Measurements from ENCODE around the gene SASH3. TPM values are rescaled to one million over a fixed set of nuclear protein-coding genes. Genes with fewer than 3 reads are reported as not detected.

SASH3 gene
- total and polyA plus RNA-seq, 12 donors = 1.1 to 27.8 (median 13.4) TPM

- intact Hi-C loops (cut with DNase I) = loop anchor here in 1 of 2 donors (10.0 kb wide), 1 partner anchor 221 kb away; no protein-coding TSS in a partner anchor
- Histone ChIP-seq H3K36me3 (replicated peaks in 1 of 2) (no peaks in the 10 kb centered on the region), H3K9me3 (replicated peaks in 1 of 3) (no peaks in the 10 kb centered on the region), H3K4me3 (no peak overlapping the region), H3K27ac (no peak overlapping the region), H3K27me3 (no peaks in the 10 kb centered on the region), H3K4me1 (replicated peaks in 1 of 2) (no peaks in the 10 kb centered on the region)
- TF ChIP-seq POLR2A (IDR thresholded peaks at IDR 0.05) = no peak
- TF ChIP-seq, protein P1, sequence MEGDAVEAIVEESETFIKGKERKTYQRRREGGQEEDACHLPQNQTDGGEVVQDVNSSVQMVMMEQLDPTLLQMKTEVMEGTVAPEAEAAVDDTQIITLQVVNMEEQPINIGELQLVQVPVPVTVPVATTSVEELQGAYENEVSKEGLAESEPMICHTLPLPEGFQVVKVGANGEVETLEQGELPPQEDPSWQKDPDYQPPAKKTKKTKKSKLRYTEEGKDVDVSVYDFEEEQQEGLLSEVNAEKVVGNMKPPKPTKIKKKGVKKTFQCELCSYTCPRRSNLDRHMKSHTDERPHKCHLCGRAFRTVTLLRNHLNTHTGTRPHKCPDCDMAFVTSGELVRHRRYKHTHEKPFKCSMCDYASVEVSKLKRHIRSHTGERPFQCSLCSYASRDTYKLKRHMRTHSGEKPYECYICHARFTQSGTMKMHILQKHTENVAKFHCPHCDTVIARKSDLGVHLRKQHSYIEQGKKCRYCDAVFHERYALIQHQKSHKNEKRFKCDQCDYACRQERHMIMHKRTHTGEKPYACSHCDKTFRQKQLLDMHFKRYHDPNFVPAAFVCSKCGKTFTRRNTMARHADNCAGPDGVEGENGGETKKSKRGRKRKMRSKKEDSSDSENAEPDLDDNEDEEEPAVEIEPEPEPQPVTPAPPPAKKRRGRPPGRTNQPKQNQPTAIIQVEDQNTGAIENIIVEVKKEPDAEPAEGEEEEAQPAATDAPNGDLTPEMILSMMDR (IDR thresholded peaks at IDR 0.05) = no peak
- DNase-seq = no peak
- WGBS, 4 donors = 64 to 72% (median 66%) methylated on average over 3 to 4 of the region's 4 CpGs
Observed at GRCh38 chrX:129825746-129826505, 46.2 kb downstream of the SASH3 start.

- no peaks in the 10 kb centered on the region for H3K27me3 ChIP-seq
- 53 to 70% (median 62%) methylated on average over 4 of the region's 4 CpGs for WGBS, 4 donors
- no peaks in the 10 kb centered on the region for H3K4me1 ChIP-seq (replicated peaks in 1 of 2)
- no peak overlapping the region for H3K4me3 ChIP-seq
- no peaks in the 10 kb centered on the region for H3K36me3 ChIP-seq (replicated peaks in 1 of 2)
- intact Hi-C loops (cut with DNase I) = no loop called here
- no peak overlapping the region for H3K27ac ChIP-seq
- no peak for DNase-seq
- no peaks in the 10 kb centered on the region for H3K9me3 ChIP-seq (replicated peaks in 1 of 3)
- TF ChIP-seq, protein P1 (IDR thresholded peaks at IDR 0.05) = no peak
- no peak for TF ChIP-seq POLR2A (IDR thresholded peaks at IDR 0.05)
Observed at GRCh38 chrX:129830494-129830893, 50.7 kb downstream of the SASH3 start.

- TF ChIP-seq, protein P1 (IDR thresholded peaks at IDR 0.05) = no peak
- TF ChIP-seq POLR2A (IDR thresholded peaks at IDR 0.05) = no peak
- no peak for DNase-seq
- no peaks in the 10 kb centered on the region for H3K36me3 ChIP-seq (replicated peaks in 1 of 2)
- WGBS, 4 donors = 78 to 96% (median 89%) methylated on average over 8 of the region's 8 CpGs
- intact Hi-C loops (cut with DNase I) = no loop called here
- no peaks in the 10 kb centered on the region for H3K4me1 ChIP-seq (replicated peaks in 1 of 2)
- no peaks in the 10 kb centered on the region for H3K27me3 ChIP-seq
- H3K9me3 ChIP-seq (replicated peaks in 1 of 3) = no peaks in the 10 kb centered on the region
- H3K27ac ChIP-seq = no peak overlapping the region
- no peak overlapping the region for H3K4me3 ChIP-seq
Observed at GRCh38 chrX:129831091-129831885, 51.5 kb downstream of the SASH3 start.

- TF ChIP-seq, protein P1 (IDR thresholded peaks at IDR 0.05) = no peak
- no peak for TF ChIP-seq POLR2A (IDR thresholded peaks at IDR 0.05)
- Histone ChIP-seq H3K36me3 (replicated peaks in 1 of 2) (no peaks in the 10 kb centered on the region), H3K9me3 (replicated peaks in 1 of 3) (no peaks in the 10 kb centered on the region), H3K4me3 (no peak overlapping the region), H3K4me1 (replicated peaks in 1 of 2) (no peaks in the 10 kb centered on the region), H3K27me3 (no peaks in the 10 kb centered on the region), H3K27ac (no peak overlapping the region)
- intact Hi-C loops (cut with DNase I) = no loop called here
- 72 to 86% (median 77%) methylated on average over 3 to 5 of the region's 5 CpGs for WGBS, 4 donors
- DNase-seq = no peak
Observed at GRCh38 chrX:129833153-129833990, 53.6 kb downstream of the SASH3 start.
